GM15510 (cell line): ENCODE data around the gene PDK2.

Source experiments
- POLR2A ChIP-seq: IDR thresholded peaks from 3 replicates; pipeline ENCODE4 v1.6.1; 2011; ENCODE audit warnings: borderline replicate concordance; ENCODE audit not compliant: insufficient read length; ENCODE audit errors: extremely low read depth

The PDK2 gene

DNA sequence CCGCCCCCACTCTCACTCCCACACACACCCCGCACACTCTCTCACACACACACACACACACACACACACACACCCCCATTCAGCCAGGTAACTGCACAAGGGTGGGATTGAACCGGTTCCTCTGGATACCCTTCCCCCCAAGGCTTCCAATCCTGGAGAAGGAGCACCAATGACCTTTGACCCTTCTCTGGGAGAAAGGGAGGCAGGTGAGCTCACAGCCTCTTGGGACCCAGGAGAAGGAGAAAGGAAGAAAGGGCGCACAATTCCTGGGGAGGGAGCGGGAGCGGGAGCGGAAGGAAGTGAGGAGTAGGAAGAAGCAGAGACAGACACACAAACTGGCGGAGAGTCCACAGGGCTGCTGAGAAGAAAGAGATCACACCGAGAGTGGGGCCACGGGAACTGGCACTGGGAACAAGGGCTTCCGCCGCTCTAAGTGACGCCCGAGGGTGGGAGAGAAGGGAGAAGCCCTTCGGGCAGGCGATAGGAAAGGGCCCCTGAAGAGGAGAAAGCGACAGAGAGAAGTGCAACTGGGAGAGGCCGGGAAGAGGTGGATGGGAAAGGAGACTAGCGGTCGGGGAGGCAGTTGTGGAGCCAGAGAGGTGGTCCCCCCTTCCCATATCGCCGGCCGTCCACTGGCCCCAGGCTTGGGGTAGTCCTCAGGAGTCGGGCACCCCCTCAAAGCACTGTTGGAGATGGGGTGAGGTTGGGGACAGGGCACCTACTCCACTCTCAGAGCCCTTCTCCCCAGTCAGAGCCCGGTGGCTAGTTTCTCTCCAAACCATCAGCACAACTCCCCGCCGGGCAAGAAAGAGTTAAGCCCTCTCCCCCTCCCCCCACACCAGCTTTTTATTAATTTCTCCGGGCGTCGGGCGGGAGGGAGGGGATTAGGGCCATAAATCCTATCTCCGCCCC lies 33.5 kb downstream of the PDK2 start:
- TF ChIP-seq POLR2A: no peak

DNA sequence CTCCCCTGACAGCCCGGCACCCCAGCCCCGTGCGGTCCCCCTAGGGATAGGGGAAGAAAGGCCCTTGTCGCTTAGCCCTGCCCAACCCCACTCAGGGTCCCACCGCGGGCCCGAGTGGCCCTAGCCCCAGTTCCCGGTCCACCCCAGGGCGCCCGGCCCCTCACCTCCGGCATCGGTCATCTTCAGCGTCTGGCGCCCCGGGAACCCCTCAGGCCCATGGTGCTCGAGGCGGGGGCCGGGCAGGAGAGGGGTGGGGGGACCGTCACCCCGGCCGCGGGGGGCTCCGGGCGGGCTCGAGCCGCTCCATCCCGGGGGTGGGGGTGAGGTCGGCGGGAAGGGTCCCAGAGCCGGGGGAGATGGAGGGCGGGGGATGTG lies 34.2 kb downstream of the PDK2 start:
- TF ChIP-seq POLR2A: no peak

DNA sequence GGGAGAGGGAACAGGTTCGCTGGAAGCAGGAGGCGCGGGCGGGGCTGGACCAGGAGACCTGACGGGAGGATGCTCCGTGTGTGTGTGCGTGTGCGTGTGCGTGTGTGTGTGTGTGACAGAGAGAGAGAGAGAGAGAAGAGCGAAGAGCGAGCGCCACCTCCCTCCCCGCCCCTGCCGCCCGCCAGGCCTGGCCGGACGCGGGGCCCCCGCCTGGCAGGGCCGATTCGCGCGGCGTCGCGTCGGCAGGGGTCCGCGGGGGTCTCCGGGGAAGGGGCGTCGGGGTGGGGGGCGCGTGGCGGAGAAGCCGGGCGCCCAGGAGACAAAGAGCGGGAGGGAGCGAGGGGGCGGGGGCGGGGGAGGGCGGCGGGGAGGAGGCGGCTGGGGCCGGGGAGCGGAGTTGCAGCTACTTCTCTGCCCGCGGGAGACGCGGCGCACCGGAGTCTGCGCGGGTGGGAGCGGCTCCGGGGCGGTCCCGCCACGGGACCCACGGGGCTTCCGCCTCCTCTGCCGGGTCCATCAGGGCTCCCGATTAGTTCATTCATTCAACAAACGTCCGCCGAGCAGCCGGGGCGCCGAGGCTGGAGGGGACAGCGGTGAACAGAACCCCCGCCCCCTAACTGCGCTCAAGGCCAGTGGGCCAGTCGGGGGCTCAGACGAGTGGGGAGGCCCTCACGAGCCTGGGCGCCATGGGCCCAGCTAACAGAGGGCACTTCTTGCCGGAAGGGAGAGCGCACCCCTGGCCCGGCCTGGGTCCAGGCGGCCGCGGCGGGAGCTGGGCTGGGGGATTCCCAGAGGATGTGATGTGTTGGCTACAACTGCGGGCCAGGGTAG lies 34.8 kb downstream of the PDK2 start, which contains the start of gene SAMD14:
Gene SAMD14 (minus strand): TSS at position 433 of the 831 bp plus-strand sequence. CDS start 5,201 bp downstream, outside the sequence.
- TF ChIP-seq POLR2A: peak; percentile 23

DNA sequence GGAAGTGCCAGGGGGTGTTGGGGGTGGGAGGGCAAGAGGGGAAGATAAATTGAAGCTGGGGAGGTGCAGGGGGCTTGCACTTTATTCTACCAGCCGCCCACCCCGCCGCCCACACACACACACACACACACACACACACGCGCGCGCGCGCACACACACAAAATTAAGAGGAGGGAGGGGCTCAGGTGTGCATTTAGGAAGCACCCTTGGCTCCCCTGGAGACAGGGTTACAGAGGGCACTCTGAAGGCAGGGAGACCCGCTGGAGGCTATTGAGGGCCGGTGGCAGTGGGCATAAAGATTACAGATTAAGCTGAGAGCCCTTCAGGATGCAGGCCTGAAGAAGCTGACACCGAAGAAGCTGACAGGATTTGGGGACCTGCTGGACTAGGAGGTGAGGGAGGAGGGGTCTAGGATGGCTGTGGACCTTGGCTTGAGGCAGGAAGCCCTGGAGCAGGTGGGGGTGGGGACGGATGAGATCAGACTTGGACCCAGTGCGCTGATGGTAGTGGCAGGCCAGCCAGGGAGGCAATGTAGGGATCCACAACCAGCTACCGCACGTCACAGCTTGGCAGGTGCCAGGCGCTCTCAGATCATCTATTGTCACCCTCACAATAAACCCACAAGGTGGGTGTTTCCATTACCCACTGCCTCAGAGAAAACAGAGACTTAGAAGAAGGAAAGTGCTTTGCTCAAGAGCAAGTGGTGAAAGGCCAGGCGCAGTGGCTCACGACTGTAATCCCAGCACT lies 35.6 kb downstream of the PDK2 start:
- no peak for TF ChIP-seq POLR2A

DNA sequence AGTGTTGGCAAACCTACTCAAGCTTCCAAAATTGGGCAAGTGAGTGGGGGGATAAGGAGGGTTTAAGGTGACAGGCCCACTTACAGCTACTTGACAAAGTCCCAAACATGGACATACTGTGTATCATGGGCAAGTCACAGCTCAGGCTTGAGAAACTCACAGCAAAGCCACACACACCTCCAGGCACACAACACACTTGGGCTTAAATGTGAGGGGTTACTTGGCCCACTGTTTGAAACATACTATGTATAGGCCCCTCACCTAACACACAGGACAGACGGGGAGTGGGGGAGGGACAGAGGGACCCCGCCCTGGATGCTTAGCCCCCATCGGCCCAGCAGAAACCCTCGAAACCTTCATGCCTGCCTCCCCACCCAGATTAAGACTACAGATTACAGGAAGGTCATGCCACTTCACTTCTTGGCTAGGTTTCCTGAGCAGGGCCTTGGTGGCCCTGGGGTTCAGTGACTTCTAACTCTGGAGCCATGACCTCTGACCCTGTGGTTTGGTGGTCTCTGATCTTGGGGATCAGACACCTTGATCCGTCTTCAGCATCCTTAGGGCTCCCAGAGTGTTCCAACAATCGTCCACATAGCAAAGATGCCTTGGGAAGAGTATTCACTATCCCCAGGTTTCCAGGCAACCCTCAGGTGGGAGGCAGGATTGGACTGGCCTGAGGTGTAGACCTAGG lies 37.1 kb downstream of the PDK2 start:
- no peak for TF ChIP-seq POLR2A

DNA sequence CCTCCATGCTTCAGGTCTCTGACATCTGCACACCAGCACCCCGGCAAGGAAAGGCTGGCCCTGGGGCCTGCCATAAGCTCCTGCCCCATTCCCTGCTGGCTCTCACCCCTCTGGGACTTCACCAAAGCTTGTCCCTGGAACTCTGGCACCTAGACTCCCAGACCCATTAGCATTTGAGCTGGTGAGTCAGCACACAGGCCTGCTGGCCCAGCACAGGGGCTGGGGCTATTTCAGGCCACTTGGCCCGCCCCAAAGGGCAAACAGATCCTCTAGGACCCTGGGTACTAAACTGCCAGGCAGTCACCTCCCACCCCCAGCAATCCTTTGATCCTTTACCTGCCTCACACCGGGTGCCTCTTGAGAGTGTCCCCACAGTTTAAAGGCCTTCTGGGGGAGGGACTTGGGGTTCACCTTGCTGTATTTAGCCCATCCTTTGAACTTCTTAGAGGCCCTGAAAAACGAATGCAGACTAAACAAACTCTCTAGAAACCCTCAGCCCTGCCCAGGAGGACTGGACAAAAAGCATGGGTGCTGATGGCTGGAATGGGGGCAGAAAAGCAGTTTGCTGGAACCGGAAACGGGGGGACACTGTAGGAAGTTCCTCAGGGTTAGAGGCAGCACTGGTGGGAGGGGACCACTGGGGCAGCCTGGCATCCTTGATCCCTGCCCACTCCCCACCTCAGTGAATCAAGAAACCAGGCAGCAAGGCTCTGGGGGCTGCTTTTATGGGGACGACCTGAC lies 38.0 kb downstream of the PDK2 start:
- no peak for TF ChIP-seq POLR2A

DNA sequence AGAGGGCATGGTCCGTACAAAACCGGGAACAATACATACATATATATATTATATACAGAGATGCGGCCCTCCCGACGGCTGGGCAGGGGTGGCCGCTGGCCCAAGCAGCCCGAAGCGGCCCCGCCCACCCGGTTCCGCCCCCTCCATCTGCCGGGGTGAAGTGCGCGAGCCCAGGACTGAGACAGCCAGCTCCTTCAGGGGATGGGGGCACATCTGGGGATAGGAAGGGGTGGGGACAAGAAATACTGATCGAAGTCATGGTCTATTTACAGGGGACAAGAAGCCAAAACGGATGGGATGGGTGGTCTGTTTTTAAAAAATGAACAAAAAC lies 38.6 kb downstream of the PDK2 start:
- no peak for TF ChIP-seq POLR2A

DNA sequence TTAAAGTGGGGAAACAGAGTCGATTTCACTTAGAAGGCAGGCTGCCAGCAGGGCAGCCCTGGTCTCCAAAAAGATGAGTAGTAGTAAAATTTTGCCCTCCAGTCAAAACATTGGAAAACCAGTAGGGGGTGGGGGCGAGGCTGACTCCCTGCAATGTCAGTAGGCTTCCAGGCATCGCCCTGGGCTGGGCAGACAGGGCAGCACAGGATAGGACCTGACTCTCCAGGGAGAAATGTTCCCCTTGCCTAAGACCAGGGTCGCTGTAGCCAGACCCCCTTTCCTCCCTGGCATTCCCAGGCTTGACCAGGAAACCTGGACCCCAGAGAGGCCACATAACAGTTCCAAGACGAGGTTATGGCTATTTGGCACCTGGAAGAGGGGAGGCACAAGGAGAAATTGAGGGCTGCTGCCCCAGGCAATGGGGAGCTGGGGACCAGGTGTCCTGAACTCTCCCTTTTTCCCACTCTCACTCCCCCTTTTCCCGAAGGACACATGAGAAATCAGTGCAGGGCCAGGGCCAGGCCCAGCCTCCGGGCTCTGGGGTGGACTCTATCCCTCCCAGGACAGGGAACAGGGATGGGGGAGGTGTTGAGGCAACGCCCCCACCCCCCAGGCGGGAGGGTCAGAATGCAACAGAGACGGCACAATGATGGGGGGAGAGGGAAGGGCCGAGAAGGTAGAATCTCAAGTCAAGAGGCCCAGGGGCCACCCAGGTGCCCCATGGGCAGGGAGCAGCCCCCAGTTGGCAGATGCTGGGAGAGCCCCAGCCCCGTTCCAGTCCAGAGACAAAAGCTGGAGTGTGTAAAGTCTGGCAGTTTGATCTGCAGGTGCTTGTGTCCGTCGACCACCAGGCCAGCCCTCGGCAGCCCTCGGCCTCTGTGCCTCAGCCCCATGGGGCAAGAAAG lies 39.3 kb downstream of the PDK2 start:
- no peak for TF ChIP-seq POLR2A

DNA sequence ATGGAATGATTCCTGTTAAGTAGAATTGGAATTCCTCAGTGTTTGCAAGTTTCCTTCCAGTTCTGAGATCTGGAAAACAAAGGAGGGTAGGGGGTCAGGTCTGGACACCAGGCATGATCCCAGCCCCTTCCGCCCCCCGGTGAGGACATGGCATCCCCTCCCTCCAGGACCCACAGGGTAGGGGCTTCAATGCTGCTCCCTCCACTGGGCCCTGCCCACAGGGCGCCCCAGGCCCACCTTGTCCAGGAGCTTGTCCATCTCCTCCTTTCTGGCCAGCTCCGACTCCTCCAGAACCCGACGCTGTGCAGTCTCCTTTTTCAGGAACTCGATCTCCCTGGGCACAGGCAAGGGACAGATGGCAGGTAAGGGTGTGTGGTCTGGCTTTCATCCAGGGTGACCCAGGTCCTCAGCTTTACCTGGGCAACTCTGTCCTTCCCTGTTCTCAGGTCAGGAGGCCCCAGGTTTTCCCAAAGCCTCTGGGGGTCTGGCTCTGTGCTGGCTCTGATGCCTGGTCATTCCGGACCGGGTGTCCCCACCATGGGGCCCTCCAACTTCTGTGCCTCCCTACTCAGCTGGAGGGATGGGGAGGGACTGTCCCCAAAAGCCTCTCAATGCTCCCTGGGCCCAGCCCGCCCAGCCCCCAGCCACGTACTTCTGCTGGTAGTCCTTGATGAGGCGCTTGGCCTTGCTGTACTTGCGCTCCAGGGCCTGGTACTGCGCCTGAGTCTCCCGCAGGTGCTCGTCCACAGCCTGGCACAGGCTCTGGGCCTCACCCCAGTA lies 40.4 kb downstream of the PDK2 start:
- no peak for TF ChIP-seq POLR2A

DNA sequence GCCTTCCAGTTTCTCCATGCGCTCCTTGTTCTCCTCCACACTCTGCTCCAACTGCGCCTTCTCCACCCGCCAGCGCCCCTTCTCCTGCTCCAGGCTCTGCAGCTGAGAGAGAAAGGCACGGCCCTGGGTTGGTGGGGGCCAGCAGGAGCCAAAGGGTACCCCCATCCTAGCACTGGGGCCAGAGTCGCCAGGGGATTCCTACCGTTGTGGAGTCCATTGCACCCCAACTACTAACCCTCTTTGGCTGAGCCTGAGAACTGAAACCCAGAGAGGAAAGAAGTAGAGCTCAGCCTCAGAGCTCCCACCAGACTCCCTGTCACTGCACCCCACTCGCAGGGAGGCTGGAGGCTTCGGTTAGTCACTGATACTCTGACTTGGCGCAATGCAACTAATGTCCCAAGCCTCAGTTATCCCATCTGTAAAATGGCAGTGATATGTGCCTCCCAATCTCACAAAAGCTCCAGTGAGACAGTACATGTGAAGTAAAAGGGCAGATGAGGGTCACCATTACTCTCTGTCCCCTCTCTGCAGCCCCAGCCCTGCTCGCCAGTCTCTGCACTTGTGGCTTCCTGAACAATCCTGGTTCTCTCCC lies 41.0 kb downstream of the PDK2 start:
- no peak for TF ChIP-seq POLR2A

DNA sequence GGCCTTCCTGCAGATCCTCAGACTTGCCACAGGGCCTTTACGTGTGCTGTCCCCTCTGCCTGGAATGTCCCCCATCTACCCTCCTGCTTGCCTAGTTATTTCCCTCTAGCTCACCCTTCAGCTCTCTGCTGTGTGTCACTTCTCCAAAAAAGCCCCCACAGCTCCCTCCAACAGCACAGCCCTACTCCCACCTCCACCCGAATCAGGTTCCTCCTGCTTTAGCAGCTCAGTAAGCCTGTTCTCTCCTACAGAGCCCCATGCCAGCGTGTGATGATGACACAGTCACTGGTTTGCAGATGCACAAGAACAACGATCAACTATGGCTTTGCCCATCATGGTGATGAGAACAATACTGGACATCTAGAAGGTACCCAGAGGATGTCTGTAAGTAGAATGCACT lies 41.9 kb downstream of the PDK2 start:
- TF ChIP-seq POLR2A: no peak

DNA sequence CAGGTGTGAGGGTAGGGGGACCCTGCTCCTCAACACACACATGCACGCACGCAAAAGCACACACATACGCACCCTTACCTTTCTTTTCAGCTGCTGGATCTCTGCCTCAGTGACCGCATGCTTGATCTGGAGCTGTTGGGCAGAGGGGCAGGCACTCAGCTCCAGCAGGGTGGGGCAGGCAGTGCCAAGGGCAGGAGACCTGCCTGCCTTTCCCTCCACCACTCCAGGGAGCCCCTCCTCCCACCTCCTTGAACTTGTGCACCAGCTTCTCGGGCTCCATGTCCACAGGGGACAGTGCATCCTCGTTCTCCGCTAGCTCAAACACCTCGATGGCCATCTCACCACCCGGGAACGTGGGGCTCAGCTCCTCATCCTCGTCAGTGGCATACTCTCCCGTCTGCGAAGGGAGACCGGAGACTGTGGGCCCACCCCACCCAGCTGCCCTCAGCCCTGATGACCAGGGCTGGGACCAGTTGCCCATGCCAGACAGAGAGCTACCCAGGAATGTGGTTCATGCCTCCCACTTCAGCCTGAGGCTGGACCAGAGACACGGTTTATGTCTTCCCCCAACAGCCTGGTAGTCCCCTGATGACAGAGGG lies 44.1 kb downstream of the PDK2 start:
- no peak for TF ChIP-seq POLR2A
